Heart right ventricle (tissue), 16 donors: Measurements from ENCODE around the gene B3GNT3. TPM values are rescaled to one million over a fixed set of nuclear protein-coding genes. Genes with fewer than 3 reads are reported as not detected.

Source experiments
- ATAC-seq, 8 donors: fragments of 200-7000 bp; cut with Tn5 transposase; one replicate each; pipeline ENCODE4 v1.9.1; 2020; ENCODE audit warnings: mild to moderate bottlenecking in 8 of 8, moderate library complexity in 8 of 8, moderate number of reproducible peaks in 1 of 8
- DNase-seq, 2 donors: peaks; one replicate each; pipeline ENCODE4 v3.0.0-alpha.2; 2020
- H3K27ac ChIP-seq, 10 donors: fragments of 200-600 bp; sonication (generic) in 2 of 10; one replicate each; pipeline versions ENCODE4 v1.5.0 to v1.8.0; 2020 to 2022; ENCODE audit warnings: mild to moderate bottlenecking in 3 of 10
- H3K27me3 ChIP-seq, 7 donors: fragments of 200-600 bp; one replicate each; pipeline ENCODE4 v1.8.0; 2021 to 2022; ENCODE audit warnings: mild to moderate bottlenecking in 2 of 7
- H3K36me3 ChIP-seq, 9 donors: fragments of 200-600 bp; sonication (generic) in 1 of 9; one replicate each; pipeline versions ENCODE4 v1.5.0 to v1.8.0; 2020 to 2022; ENCODE audit warnings: mild to moderate bottlenecking in 2 of 9
- H3K4me1 ChIP-seq, 9 donors: fragments of 200-600 bp; sonication (generic) in 1 of 9; one replicate each; pipeline versions ENCODE4 v1.5.0 to v1.8.0; 2020 to 2022; ENCODE audit warnings: mild to moderate bottlenecking in 4 of 9
- H3K4me3 ChIP-seq, 10 donors: fragments of 200-600 bp; sonication (generic) in 2 of 10; one replicate each; pipeline versions ENCODE4 v1.5.0 to v1.8.0; 2020 to 2022; ENCODE audit warnings: mild to moderate bottlenecking in 7 of 10, moderate library complexity in 2 of 10
- H3K9me3 ChIP-seq, 11 donors: fragments of 200-600 bp in 10 of 11; sonication (generic) in 2 of 11; one replicate each; pipeline versions ENCODE4 v1.5.0 to v1.8.0; 2013 to 2022; ENCODE audit warnings: mild to moderate bottlenecking in 2 of 11, control low read depth in 1 of 11, moderate library complexity in 1 of 11
- CTCF ChIP-seq, 9 donors: fragments of 200-600 bp; sonication (generic) in 2 of 9; IDR thresholded peaks; one replicate each; pipeline versions ENCODE4 v1.5.0 to v1.8.0; 2021 to 2022; ENCODE audit warnings: antibody characterized with exemption in 9 of 9, mild to moderate bottlenecking in 5 of 9, moderate library complexity in 1 of 9
- WGBS, 2 donors: extraction: QIAGEN DNeasy Blood & Tissue Kit; methylation state at CpG; one replicate each; pipeline ENCODE4 v1.1.7; 2013; ENCODE audit warnings: inconsistent platforms in 1 of 2; 5-methylcytosine and 5-hydroxymethylcytosine counted together
- intact Hi-C, 10 donors: fragments of 100-400 bp; cut with DNase I; formaldehyde crosslinking; loops; one replicate each; pipeline versions ENCODE4 v1.11.1 to v1.14.2; 2022
- polyA plus RNA-seq, 2 donors: library from polyadenylated mRNA; stranded (reverse); fragments of 200-250 nt; gene quantifications; one replicate each; pipeline ENCODE4 v1.2.3, GENCODE V29; 2013
- total RNA-seq, 10 donors: library from RNA; stranded (reverse); fragmentation: NEBNext Ultra II Directional in 3 of 10; extraction: Animal tissue kit (Norgen Biotek cat#: 25700) in 3 of 10; gene quantifications; one replicate each; pipeline versions ENCODE4 v1.2.1 to v1.2.4, GENCODE V29; 2021 to 2023
- donor health status: Arrhythmogenic right ventricular cardiomyopathy.
- donor health status: ischemic (EF 13 %, LVEDD 7.1; RV severe dilation, severe dysfunction).
- donor health status: healthy with polysubstance abuse.
- donor health status: DM: no; HTN: yes; CAD: no.
- donor health status: DM: no; HTN: no; CAD: no.
- donor health status: ischemic (EF 25% LVEDD 6.9; RV normal size, moderate dysfunction).
- donor health status: ischemic (EF 25% LVEDD 5.7; RV mildly dilated, moderate dysfunction).
- donor health status: healthy.
- donor health status: DM: yes; HTN: yes; CAD: no.
- donor health status: Ischemic cardiomyopathy.
- donor health status: ischemic (EF 35%, LVEDD 5.7; RV mildly dilated, moderate dysfunction).
- donor health status: nonischemic (EF 11% LVEDD 7.7; RV severe dilation, severe dysfunction).
- donor health status: DM: yes; HTN: yes; CAD: no.
- donor health status: PGD.
- donor health status: ischemic (EF 29% LVEDD 5.4; RV normal size, mild dysfunction).
- donor health status: nonischemic (EF 23%, LVEDD 6.1; RV moderate dilation, normal function).

Gene B3GNT3
- total and polyA plus RNA-seq, 12 donors = not detected

GRCh38 chr19:17832443-17833208, 37.7 kb downstream of the B3GNT3 start:
- Histone ChIP-seq H3K27ac (no peak overlapping the region), H3K4me3 (no peak overlapping the region), H3K9me3 (no peaks in the 10 kb centered on the region), H3K27me3 (peaks cover 0 to 43% (median 22%) of the 10 kb centered on the region in 7 donors), H3K4me1 (peaks cover 0 to 5% (median 0%) of the 10 kb centered on the region in 9 donors), H3K36me3 (peaks cover 0 to 90% (median 0%) of the 10 kb centered on the region in 9 donors)
- 85 to 88% methylated on average over 17 of the region's 17 CpGs for WGBS, 2 donors
- no peak for DNase-seq
- intact Hi-C loops = no loop called here
- no peak for ATAC-seq
- TF ChIP-seq CTCF (IDR thresholded peaks at IDR 0.05) = no peak

- H3K36me3 ChIP-seq = peaks cover 0 to 96% (median 0%) of the 10 kb centered on the region in 9 donors
- 65 to 81% methylated on average over 27 of the region's 27 CpGs for WGBS, 2 donors
- no peaks in the 10 kb centered on the region for H3K9me3 ChIP-seq
- ATAC-seq = no peak
- no peak overlapping the region for H3K27ac ChIP-seq
- DNase-seq = no peak
- H3K27me3 ChIP-seq = peaks cover 0 to 53% (median 22%) of the 10 kb centered on the region in 7 donors
- H3K4me3 ChIP-seq = no peak overlapping the region
- intact Hi-C loops = no loop called here
- TF ChIP-seq CTCF (IDR thresholded peaks at IDR 0.05) = no peak
- H3K4me1 ChIP-seq = peaks cover 0 to 5% (median 0%) of the 10 kb centered on the region in 9 donors
Measured at GRCh38 chr19:17834350-17835181, 39.6 kb downstream of the B3GNT3 start.

- H3K36me3 ChIP-seq = peaks cover 0 to 96% (median 0%) of the 10 kb centered on the region in 9 donors
- WGBS, 2 donors = 83 to 85% methylated on average over 8 of the region's 8 CpGs
- no peak overlapping the region for H3K27ac ChIP-seq
- DNase-seq = no peak
- H3K4me1 ChIP-seq = peaks cover 0 to 4% (median 0%) of the 10 kb centered on the region in 9 donors
- ATAC-seq = no peak
- no peaks in the 10 kb centered on the region for H3K9me3 ChIP-seq
- intact Hi-C loops = no loop called here
- no peak for TF ChIP-seq CTCF (IDR thresholded peaks at IDR 0.05)
- peaks cover 0 to 54% (median 16%) of the 10 kb centered on the region in 7 donors for H3K27me3 ChIP-seq
- H3K4me3 ChIP-seq = no peak overlapping the region
Measured at GRCh38 chr19:17835182-17836006, 40.5 kb downstream of the B3GNT3 start.

GRCh38 chr19:17836530-17836929, 41.6 kb downstream of the B3GNT3 start:
- 54 to 69% methylated on average over 4 of the region's 4 CpGs for WGBS, 2 donors
- intact Hi-C loops = no loop called here
- H3K27me3 ChIP-seq = peaks cover 0 to 58% (median 15%) of the 10 kb centered on the region in 7 donors

More at GRCh38 chr19:17836530-17836929, 41.6 kb downstream of the B3GNT3 start:
- Histone ChIP-seq H3K4me1 (peaks cover 0 to 6% (median 0%) of the 10 kb centered on the region in 9 donors), H3K9me3 (no peaks in the 10 kb centered on the region), H3K27ac (no peak overlapping the region), H3K4me3 (no peak overlapping the region), H3K36me3 (peaks cover 0 to 100% (median 0%) of the 10 kb centered on the region in 9 donors)
- no peak for ATAC-seq
- no peak for DNase-seq
- TF ChIP-seq CTCF (IDR thresholded peaks at IDR 0.05) = no peak
